Ectodermal cell (in vitro differentiated cells): ENCODE measurements around the gene MAP2K5.

Source experiments
- H3K27ac ChIP-seq: 2 replicates; pipeline ENCODE4 v1.7.0; 2013; ENCODE audit warnings: mild to moderate bottlenecking, low read depth, low read length; ENCODE audit not compliant: insufficient read depth, poor library complexity, severe bottlenecking
- H3K27me3 ChIP-seq: 2 replicates; pipeline ENCODE4 v1.7.0; 2013; ENCODE audit warnings: mild to moderate bottlenecking, low read length; ENCODE audit not compliant: insufficient read depth, control insufficient read depth, poor library complexity, severe bottlenecking
- H3K36me3 ChIP-seq: one replicate; pipeline ENCODE4 v1.7.0; 2013; ENCODE audit warnings: low read length; ENCODE audit not compliant: control insufficient read depth, insufficient read depth
- H3K4me1 ChIP-seq: one replicate; pipeline ENCODE4 v1.7.0; 2013; ENCODE audit warnings: low read length; ENCODE audit not compliant: control insufficient read depth, insufficient read depth
- H3K4me3 ChIP-seq: 2 replicates; pipeline ENCODE4 v1.7.0; 2013; ENCODE audit warnings: low read depth, low read length, control low read depth; ENCODE audit not compliant: insufficient read depth
- H3K9me3 ChIP-seq: 2 replicates; pipeline ENCODE4 v1.7.0; 2013; ENCODE audit warnings: mild to moderate bottlenecking, low read length, moderate library complexity; ENCODE audit not compliant: control insufficient read depth
- WGBS, 2 experiments: methylation state at CpG; one replicate each; pipeline ENCODE4 v1.1.7; 2013; ENCODE audit warnings: missing lambda C conversion rate in 2 of 2; 5-methylcytosine and 5-hydroxymethylcytosine counted together

Gene MAP2K5

DNA sequence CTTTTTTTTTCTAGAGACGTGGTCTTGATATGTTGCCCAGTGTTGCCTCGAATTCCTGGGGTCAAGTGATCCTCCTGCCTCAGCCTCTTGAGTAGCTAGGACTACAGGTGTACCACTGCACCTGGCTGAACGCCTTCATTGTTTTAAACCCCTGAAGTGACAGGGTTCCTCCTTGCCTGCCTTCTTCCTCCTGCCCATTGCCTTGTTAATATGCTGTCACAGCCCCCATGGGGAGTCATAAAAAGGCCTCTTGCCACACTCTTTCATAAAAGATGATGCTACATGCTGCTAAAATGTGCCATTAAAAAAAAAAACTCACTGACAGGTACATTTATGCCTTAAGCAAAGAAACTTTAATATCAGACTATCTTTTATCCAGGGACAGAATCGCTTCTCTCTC, 166.0 kb downstream of the MAP2K5 start:
- 86 to 91% methylated on average over 3 to 4 of the region's 4 CpGs for WGBS, 2 experiments

DNA sequence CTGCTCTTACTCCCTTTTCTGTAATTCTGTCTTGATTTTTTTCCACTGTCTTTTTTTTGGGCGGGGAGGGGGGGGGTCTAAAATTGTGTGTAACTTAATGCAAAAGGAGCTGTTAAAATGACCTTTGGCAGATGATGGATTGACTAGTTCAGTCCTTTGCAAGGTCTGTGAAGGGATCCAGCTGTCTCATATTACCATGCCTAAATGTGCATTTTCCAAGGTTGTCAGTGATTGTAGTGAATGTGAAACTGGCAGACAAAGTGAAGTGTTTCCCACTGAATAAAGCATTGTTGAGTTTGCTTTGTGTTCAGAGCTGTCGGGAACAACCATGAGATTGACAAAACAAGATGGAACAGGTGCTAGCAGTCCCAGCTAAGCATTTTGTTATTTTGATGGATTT, 172.7 kb downstream of the MAP2K5 start:
- Histone ChIP-seq H3K27ac (peak overlapping the region; percentile 38), H3K27me3 (no peaks in the 10 kb centered on the region), H3K9me3 (no peaks in the 10 kb centered on the region), H3K4me3 (no peak overlapping the region), H3K36me3 (no peaks in the 10 kb centered on the region), H3K4me1 (peaks cover 6% of the 10 kb centered on the region)
- WGBS, 2 experiments, result 83 to 86% methylated on average over 2 of the region's 2 CpGs

More for the DNA sequence above, 166.0 kb downstream of the MAP2K5 start:
- Histone ChIP-seq H3K4me3 (no peak overlapping the region), H3K9me3 (no peaks in the 10 kb centered on the region), H3K36me3 (no peaks in the 10 kb centered on the region), H3K4me1 (no peaks in the 10 kb centered on the region), H3K27ac (no peak overlapping the region), H3K27me3 (no peaks in the 10 kb centered on the region)

DNA sequence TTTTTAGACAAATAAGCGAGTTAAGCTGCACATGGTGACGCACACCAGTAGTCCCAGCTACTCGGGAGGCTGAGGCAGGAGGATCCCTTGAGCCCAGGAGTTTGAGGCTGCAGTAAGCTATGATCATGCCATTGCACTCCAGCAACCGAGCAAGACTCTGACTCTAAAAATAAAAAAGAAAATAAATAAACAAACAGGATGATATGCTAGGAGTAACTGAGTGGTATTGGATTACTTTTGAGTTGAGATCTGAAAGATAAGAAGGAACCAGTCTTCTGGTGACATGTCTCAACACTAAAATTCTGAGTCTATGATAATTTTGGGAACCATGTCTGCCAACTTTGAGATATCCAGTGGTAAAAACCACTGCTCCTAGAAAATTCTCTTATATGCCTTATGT, 173.7 kb downstream of the MAP2K5 start:
- 96 to 99% methylated on average over 3 to 4 of the region's 4 CpGs for WGBS, 2 experiments
- no peak overlapping the region for H3K27ac ChIP-seq
- no peak overlapping the region for H3K4me3 ChIP-seq
- H3K27me3 ChIP-seq, result no peaks in the 10 kb centered on the region
- H3K36me3 ChIP-seq, result no peaks in the 10 kb centered on the region
- H3K9me3 ChIP-seq, result no peaks in the 10 kb centered on the region
- H3K4me1 ChIP-seq, result peaks cover 6% of the 10 kb centered on the region

DNA sequence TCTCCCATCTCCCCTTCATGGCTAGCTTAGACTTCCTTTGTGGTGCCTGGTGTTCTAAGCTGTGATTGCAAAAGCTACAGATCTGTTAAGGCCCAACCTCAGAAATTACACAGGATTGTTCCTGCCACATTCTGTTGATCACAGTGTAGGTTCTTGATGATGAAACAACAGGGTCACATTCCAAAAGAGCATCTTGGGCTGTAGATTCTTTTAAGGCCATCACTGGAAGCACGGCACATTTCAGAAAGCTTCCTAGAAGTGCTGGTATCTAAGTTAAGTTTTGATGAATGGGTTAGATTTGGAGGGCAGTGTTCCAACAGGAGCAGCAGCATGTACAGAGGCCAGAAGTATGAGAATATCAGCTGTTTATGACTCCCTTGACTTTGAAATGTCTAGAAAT, 175.3 kb downstream of the MAP2K5 start:
- H3K36me3 ChIP-seq, result no peaks in the 10 kb centered on the region
- peaks cover 10% of the 10 kb centered on the region for H3K4me1 ChIP-seq
- 95 to 99% methylated on average over 1 of the region's 1 CpG for WGBS, 2 experiments
- H3K9me3 ChIP-seq, result no peaks in the 10 kb centered on the region
- H3K4me3 ChIP-seq, result no peak overlapping the region
- no peak overlapping the region for H3K27ac ChIP-seq
- H3K27me3 ChIP-seq, result no peaks in the 10 kb centered on the region

DNA sequence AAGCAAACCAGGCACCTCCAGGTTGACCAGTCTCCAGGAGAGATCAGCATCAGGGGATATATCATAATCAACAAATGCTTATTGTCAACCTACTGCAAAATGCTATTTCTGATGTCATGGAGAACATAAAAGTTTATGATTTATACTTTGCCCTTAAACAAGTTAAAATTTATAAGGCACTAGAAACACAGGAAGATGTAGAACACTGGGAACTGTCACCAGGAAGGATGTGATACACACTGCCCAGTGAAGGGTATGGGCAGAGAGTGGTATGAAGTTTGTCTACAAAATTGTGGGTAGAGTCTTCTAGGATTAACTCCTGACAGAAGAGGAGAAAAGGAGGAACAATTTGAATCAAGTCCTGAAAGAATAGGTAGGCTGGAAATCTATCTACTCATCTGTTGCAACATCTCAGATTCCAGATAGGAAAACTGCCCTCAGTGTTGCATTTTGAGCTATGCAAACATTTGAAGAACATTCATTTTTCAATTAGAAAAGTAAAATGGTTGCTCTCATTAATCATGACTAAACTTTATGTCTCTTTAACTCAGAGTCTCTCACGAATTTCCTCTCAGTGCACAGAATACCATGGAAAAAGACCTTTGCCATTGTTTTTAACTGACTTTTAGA, 176.9 kb downstream of the MAP2K5 start:
- H3K27ac ChIP-seq, result no peak overlapping the region
- H3K9me3 ChIP-seq, result no peaks in the 10 kb centered on the region
- no peaks in the 10 kb centered on the region for H3K27me3 ChIP-seq
- H3K4me1 ChIP-seq, result peaks cover 9% of the 10 kb centered on the region
- 100% methylated on average over 1 of the region's 1 CpG for WGBS, 2 experiments
- H3K4me3 ChIP-seq, result no peak overlapping the region
- H3K36me3 ChIP-seq, result no peaks in the 10 kb centered on the region

DNA sequence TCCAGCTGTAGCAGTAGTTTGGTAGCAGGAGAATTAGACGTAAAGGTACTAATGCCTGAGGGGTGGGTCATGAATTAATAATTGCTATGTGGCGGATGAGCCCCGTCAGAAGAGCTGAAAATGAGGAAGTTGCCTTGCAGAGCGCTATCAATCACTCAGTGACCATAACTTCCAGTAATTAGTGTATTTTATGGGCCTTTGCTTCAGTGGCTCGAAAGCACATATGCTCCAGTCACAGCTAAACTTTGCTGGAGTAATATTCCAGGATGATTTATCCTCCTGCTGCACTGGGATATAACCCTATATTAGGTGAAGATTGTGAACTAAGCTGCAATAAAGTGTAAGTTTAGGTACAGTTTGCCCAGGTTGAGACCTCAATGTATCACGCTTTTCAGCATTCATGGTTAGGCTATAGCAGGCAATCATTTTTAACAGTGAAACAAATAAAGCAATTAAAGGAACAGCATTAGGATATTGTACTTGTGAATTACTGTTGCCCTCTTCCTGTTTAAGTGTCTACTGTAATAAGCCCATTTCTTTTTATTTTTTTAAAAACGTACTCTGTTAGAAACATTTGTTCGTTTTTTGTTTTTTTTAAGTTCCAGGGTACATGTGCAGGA, 178.2 kb downstream of the MAP2K5 start:
- Histone ChIP-seq H3K9me3 (no peaks in the 10 kb centered on the region), H3K4me1 (peaks cover 7% of the 10 kb centered on the region)
- 93 to 98% methylated on average over 8 of the region's 8 CpGs for WGBS, 2 experiments

DNA sequence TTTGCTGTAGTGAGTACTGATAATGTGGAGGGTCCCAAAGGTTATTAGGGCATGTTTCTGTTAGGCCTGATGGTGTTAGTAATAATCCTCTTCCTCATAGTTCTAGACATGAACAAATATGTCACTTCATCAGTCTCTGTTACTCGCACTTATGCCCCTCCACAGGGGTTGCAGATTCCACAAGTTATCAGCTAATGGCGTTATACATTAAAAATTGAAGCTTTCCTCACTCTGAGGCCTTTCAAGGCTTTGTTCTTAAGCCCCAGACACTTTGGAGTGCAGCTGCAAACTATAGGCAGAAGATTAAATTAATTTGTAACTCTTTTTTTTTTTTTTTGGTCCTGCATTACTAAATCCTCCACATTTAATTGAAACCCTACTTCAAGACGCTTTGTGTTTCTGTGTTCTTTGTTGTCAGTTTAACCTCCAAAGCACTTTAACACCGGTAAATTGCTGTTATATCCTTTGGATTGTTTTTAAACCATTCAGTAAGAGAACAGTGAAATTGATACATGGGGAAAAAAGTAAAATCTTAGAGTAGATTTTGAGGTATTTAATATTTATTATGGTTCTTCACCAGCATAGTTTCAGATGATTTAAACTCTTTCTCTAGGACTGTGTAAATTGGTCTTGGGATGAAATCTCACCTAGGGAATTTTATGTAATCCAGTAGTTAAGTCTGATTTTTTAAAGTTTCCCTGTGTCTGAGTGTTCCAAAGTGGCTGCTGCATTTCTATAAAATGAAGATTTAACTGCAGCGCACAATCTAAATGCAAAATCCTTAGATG, 179.7 kb downstream of the MAP2K5 start:
- Histone ChIP-seq H3K27me3 (no peaks in the 10 kb centered on the region), H3K9me3 (no peaks in the 10 kb centered on the region), H3K4me1 (peaks cover 4% of the 10 kb centered on the region), H3K36me3 (no peaks in the 10 kb centered on the region), H3K4me3 (no peak overlapping the region), H3K27ac (no peak overlapping the region)
- 91 to 95% methylated on average over 5 of the region's 5 CpGs for WGBS, 2 experiments

More for the DNA sequence above, 178.2 kb downstream of the MAP2K5 start:
- Histone ChIP-seq H3K27ac (no peak overlapping the region), H3K27me3 (no peaks in the 10 kb centered on the region), H3K36me3 (no peaks in the 10 kb centered on the region), H3K4me3 (no peak overlapping the region)

DNA sequence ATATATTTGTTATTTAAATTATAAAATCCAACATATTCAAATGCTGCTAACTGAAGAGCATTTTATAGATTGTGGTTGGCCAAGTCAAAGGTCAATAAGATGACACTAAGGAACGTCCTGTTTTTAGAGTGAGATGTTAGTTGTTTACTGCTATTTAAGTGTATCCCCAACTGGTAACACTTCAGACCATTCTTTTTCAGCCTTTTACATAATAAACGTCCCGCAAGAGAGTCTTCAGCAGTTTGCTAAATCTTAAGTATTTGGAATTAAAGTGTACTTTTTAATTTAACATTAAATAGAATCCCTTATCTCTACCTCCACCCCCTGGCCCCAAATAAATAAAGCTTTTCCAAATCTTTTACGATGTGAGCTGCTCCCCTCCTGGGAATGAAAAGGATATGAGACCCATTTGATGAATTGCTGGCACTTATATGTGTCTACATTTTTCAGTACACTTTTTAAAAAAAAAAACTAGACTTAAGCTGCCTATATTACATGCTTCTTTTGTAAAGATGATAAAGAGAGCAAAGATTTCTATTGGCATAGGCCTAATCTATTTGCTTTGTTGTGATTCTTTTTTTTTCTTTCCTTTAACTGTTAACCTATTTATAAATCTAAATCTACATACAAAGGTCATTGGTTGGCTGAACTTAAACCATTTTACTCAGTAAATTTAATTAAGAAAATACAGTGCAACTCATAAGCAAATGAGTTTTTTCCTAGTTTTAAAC, 181.0 kb downstream of the MAP2K5 start:
- H3K27ac ChIP-seq, result no peak overlapping the region
- no peaks in the 10 kb centered on the region for H3K9me3 ChIP-seq
- H3K36me3 ChIP-seq, result no peaks in the 10 kb centered on the region
- H3K4me1 ChIP-seq, result peaks cover 4% of the 10 kb centered on the region
- no peaks in the 10 kb centered on the region for H3K27me3 ChIP-seq
- WGBS, 2 experiments, result 83 to 91% methylated on average over 1 to 2 of the region's 4 CpGs
- no peak overlapping the region for H3K4me3 ChIP-seq

DNA sequence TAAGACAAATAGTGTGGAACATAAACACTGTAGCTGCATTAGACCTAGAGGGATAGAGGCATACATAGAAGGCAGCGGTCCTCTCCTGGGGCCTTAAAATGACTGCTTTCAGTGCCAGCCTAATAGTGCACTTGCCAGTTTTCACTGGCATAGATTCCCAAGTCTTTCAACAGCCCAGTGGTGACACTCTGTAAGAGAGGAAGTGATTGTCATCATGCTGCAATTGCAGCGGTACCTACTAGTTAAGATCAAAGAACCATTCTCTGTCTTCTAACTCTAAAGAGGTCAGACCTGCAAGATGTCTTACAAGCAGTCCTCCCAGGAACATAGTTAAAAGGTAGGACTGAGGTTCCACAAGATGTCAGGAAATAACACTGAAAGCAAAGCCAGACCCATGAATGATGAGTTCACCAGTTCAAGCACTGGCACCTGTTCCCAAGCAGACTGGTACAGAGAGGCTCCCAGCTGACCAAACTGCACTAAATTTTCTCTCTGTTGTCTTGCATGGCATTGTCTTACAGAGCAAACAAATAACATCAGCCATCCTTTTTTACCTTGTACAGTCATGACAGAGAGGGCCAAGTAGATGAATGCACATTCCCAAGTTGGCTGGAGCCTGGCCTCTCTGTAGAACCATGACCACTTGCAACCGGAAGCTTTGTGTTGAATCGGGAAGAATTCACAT, 182.3 kb downstream of the MAP2K5 start:
- Histone ChIP-seq H3K36me3 (no peaks in the 10 kb centered on the region), H3K27me3 (no peaks in the 10 kb centered on the region), H3K27ac (no peak overlapping the region), H3K4me3 (no peak overlapping the region), H3K4me1 (peaks cover 4% of the 10 kb centered on the region), H3K9me3 (no peaks in the 10 kb centered on the region)
- 97 to 99% methylated on average over 4 of the region's 4 CpGs for WGBS, 2 experiments
